ENCODE measurements around the gene TSPAN15. TPM values are rescaled to one million over a fixed set of nuclear protein-coding genes. Genes with fewer than 3 reads are reported as not detected.
A peak's percentile ranks its signal among the peaks of the same experiment; 100 is the strongest.

TSPAN15 gene
- total and polyA plus RNA-seq, 2 experiments from 2014 or later = 6.6 to 10.1 TPM

DNA sequence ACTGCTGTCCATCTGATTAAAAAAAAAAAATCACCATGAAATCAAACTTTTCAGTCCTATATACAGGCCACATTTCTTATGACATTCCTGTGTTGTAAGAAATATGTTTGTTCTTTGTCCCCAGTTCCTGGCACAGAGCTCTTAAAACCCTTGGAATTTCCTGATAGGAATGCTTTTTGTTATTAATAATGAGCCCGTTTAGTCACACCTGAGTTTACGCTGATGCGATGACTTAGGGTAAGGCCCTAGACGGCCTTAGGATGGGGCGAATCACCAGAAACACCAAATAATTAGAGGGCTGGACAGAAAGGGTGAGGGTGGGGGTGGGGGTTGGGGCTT is 17.5 kb downstream of the TSPAN15 start:
- no peaks in the 10 kb centered on the region for H3K9me3 Mint-ChIP-seq
- TF ChIP-seq EZH2phosphoT487 (IDR thresholded peaks at IDR 0.05; ENCODE audit: unreplicated experiment) = no peak
- no peak for TF ChIP-seq ZNF114 (CRISPR knock-in tag; IDR thresholded peaks at IDR 0.05)
- TF ChIP-seq, protein P1, sequence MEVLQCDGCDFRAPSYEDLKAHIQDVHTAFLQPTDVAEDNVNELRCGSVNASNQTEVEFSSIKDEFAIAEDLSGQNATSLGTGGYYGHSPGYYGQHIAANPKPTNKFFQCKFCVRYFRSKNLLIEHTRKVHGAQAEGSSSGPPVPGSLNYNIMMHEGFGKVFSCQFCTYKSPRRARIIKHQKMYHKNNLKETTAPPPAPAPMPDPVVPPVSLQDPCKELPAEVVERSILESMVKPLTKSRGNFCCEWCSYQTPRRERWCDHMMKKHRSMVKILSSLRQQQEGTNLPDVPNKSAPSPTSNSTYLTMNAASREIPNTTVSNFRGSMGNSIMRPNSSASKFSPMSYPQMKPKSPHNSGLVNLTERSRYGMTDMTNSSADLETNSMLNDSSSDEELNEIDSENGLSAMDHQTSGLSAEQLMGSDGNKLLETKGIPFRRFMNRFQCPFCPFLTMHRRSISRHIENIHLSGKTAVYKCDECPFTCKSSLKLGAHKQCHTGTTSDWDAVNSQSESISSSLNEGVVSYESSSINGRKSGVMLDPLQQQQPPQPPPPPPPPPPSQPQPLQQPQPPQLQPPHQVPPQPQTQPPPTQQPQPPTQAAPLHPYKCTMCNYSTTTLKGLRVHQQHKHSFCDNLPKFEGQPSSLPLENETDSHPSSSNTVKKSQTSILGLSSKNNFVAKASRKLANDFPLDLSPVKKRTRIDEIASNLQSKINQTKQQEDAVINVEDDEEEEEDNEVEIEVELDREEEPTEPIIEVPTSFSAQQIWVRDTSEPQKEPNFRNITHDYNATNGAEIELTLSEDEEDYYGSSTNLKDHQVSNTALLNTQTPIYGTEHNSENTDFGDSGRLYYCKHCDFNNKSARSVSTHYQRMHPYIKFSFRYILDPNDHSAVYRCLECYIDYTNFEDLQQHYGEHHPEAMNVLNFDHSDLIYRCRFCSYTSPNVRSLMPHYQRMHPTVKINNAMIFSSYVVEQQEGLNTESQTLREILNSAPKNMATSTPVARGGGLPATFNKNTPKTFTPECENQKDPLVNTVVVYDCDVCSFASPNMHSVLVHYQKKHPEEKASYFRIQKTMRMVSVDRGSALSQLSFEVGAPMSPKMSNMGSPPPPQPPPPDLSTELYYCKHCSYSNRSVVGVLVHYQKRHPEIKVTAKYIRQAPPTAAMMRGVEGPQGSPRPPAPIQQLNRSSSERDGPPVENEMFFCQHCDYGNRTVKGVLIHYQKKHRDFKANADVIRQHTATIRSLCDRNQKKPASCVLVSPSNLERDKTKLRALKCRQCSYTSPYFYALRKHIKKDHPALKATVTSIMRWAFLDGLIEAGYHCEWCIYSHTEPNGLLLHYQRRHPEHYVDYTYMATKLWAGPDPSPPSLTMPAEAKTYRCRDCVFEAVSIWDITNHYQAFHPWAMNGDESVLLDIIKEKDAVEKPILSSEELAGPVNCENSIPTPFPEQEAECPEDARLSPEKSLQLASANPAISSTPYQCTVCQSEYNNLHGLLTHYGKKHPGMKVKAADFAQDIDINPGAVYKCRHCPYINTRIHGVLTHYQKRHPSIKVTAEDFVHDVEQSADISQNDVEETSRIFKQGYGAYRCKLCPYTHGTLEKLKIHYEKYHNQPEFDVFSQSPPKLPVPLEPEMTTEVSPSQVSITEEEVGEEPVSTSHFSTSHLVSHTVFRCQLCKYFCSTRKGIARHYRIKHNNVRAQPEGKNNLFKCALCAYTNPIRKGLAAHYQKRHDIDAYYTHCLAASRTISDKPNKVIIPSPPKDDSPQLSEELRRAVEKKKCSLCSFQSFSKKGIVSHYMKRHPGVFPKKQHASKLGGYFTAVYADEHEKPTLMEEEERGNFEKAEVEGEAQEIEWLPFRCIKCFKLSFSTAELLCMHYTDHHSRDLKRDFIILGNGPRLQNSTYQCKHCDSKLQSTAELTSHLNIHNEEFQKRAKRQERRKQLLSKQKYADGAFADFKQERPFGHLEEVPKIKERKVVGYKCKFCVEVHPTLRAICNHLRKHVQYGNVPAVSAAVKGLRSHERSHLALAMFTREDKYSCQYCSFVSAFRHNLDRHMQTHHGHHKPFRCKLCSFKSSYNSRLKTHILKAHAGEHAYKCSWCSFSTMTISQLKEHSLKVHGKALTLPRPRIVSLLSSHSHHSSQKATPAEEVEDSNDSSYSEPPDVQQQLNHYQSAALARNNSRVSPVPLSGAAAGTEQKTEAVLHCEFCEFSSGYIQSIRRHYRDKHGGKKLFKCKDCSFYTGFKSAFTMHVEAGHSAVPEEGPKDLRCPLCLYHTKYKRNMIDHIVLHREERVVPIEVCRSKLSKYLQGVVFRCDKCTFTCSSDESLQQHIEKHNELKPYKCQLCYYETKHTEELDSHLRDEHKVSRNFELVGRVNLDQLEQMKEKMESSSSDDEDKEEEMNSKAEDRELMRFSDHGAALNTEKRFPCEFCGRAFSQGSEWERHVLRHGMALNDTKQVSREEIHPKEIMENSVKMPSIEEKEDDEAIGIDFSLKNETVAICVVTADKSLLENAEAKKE (CRISPR knock-in tag; IDR thresholded peaks at IDR 0.05) = no peak
- TF ChIP-seq, protein P2, sequence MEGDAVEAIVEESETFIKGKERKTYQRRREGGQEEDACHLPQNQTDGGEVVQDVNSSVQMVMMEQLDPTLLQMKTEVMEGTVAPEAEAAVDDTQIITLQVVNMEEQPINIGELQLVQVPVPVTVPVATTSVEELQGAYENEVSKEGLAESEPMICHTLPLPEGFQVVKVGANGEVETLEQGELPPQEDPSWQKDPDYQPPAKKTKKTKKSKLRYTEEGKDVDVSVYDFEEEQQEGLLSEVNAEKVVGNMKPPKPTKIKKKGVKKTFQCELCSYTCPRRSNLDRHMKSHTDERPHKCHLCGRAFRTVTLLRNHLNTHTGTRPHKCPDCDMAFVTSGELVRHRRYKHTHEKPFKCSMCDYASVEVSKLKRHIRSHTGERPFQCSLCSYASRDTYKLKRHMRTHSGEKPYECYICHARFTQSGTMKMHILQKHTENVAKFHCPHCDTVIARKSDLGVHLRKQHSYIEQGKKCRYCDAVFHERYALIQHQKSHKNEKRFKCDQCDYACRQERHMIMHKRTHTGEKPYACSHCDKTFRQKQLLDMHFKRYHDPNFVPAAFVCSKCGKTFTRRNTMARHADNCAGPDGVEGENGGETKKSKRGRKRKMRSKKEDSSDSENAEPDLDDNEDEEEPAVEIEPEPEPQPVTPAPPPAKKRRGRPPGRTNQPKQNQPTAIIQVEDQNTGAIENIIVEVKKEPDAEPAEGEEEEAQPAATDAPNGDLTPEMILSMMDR (conservative IDR thresholded peaks at IDR 0.05; ENCODE audit: low read depth in 2 of 2) = no peak
- no peak for TF ChIP-seq EZH2 (IDR thresholded peaks at IDR 0.05; ENCODE audit: low read depth, unreplicated experiment)
- no peak for TF ChIP-seq CREB1 (CRISPR knock-in tag; IDR thresholded peaks at IDR 0.05; ENCODE audit: low read depth)
- no peak for TF ChIP-seq NANOG (IDR thresholded peaks at IDR 0.05; ENCODE audit: borderline replicate concordance)
- TF ChIP-seq ZNF331 (CRISPR knock-in tag; IDR thresholded peaks at IDR 0.05; ENCODE audit: low read depth) = no peak
- TF ChIP-seq, protein P3, sequence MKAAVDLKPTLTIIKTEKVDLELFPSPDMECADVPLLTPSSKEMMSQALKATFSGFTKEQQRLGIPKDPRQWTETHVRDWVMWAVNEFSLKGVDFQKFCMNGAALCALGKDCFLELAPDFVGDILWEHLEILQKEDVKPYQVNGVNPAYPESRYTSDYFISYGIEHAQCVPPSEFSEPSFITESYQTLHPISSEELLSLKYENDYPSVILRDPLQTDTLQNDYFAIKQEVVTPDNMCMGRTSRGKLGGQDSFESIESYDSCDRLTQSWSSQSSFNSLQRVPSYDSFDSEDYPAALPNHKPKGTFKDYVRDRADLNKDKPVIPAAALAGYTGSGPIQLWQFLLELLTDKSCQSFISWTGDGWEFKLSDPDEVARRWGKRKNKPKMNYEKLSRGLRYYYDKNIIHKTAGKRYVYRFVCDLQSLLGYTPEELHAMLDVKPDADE (IDR thresholded peaks at IDR 0.05) = no peak
- no peak for TF ChIP-seq JUNB (IDR thresholded peaks at IDR 0.05; ENCODE audit: unreplicated experiment)
- TF ChIP-seq POLR2AphosphoS5 (IDR thresholded peaks at IDR 0.05; ENCODE audit: low read depth) = no peak
- TF ChIP-seq, protein P4, sequence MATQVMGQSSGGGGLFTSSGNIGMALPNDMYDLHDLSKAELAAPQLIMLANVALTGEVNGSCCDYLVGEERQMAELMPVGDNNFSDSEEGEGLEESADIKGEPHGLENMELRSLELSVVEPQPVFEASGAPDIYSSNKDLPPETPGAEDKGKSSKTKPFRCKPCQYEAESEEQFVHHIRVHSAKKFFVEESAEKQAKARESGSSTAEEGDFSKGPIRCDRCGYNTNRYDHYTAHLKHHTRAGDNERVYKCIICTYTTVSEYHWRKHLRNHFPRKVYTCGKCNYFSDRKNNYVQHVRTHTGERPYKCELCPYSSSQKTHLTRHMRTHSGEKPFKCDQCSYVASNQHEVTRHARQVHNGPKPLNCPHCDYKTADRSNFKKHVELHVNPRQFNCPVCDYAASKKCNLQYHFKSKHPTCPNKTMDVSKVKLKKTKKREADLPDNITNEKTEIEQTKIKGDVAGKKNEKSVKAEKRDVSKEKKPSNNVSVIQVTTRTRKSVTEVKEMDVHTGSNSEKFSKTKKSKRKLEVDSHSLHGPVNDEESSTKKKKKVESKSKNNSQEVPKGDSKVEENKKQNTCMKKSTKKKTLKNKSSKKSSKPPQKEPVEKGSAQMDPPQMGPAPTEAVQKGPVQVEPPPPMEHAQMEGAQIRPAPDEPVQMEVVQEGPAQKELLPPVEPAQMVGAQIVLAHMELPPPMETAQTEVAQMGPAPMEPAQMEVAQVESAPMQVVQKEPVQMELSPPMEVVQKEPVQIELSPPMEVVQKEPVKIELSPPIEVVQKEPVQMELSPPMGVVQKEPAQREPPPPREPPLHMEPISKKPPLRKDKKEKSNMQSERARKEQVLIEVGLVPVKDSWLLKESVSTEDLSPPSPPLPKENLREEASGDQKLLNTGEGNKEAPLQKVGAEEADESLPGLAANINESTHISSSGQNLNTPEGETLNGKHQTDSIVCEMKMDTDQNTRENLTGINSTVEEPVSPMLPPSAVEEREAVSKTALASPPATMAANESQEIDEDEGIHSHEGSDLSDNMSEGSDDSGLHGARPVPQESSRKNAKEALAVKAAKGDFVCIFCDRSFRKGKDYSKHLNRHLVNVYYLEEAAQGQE (IDR thresholded peaks at IDR 0.05; ENCODE audit: unreplicated experiment) = no peak
- TF ChIP-seq STAT1 (IDR thresholded peaks at IDR 0.05; ENCODE audit: unreplicated experiment) = no peak
- 0 out of 3 replicates have a peak overlapping the region, but pooled peaks have one; percentile 4 for H3K4me3 Mint-ChIP-seq
- no peaks in the 10 kb centered on the region for H3K79me2 ChIP-seq (replicated peaks; ENCODE audit: insufficient read depth)
- H2AFZ ChIP-seq = no peak overlapping the region
- H3K4me3 ChIP-seq = no peak overlapping the region
- H3K36me3 ChIP-seq (ENCODE audit: insufficient read depth) = no peaks in the 10 kb centered on the region
- peaks cover 13% of the 10 kb centered on the region for H3K4me1 ChIP-seq (ENCODE audit: insufficient read depth)
- H3K27ac Mint-ChIP-seq = no peak overlapping the region
- no peaks in the 10 kb centered on the region for H3K9me2 ChIP-seq (ENCODE audit: insufficient read depth)
- H3K27me3 Mint-ChIP-seq (ENCODE audit: insufficient read depth, low read depth, poor library complexity) = peaks cover 10% of the 10 kb centered on the region
- no peaks in the 10 kb centered on the region for H3K27me3 ChIP-seq (ENCODE audit: insufficient read depth)
- no peak overlapping the region for H3K27ac ChIP-seq (ENCODE audit: low read depth)
- peak; percentile 21; the same call in 2 of the 3 replicates for ATAC-seq
- peaks cover 15% of the 10 kb centered on the region for H3K4me1 Mint-ChIP-seq
- peak; percentile 52 for DNase-seq (ENCODE audit: low spot score)
- no peaks in the 10 kb centered on the region for H3K36me3 Mint-ChIP-seq (ENCODE audit: low read depth)
- H3F3A ChIP-seq (replicated peaks; ENCODE audit: low read depth) = no peaks in the 10 kb centered on the region
- no peaks in the 10 kb centered on the region for H4K20me1 ChIP-seq (replicated peaks; ENCODE audit: insufficient read depth)
- H3K4me2 ChIP-seq = 0 out of 2 replicates have a peak overlapping the region, but pooled peaks have one; percentile 40

Measured in GM23338 (cell line).